Measurements from ENCODE around the gene FTH1.

The FTH1 gene

DNA sequence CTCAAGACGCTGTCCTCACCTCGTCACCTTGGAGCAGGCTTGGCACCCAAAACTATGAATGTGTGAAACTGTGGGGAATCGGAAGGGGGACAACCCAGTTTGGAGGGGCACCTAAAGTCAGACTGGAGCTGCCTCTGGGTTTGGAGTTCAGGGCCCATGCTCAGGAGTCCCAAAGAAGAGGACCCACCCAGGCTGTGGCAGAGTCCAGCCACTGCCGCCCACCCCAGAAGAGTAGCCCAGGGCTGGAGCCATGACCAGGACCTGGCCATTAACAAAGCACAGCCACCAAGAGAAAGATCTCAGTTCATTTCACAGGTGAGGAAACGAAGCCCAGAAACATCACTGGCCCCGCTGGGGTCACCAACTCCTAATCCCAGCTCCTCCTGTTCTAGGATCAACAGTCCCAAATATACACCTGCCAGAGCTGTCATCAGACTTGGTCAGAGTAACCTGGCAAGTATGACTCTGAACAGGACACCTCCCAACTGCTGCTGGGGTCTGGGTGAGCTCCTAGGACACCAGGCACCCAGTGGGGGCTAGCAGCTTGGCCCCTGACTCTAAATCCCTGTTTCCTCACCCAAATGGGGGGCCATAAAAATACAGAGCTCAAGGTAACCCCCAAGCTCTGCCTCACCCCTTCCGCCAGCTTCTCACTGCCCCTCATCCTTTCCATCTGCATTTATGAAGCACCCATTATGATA, 52.8 kb downstream of the FTH1 start:
- no peak for DNase-seq (ENCODE audit: low spot score)
